Measurements from ENCODE around the gene KLHL2.

DNA sequence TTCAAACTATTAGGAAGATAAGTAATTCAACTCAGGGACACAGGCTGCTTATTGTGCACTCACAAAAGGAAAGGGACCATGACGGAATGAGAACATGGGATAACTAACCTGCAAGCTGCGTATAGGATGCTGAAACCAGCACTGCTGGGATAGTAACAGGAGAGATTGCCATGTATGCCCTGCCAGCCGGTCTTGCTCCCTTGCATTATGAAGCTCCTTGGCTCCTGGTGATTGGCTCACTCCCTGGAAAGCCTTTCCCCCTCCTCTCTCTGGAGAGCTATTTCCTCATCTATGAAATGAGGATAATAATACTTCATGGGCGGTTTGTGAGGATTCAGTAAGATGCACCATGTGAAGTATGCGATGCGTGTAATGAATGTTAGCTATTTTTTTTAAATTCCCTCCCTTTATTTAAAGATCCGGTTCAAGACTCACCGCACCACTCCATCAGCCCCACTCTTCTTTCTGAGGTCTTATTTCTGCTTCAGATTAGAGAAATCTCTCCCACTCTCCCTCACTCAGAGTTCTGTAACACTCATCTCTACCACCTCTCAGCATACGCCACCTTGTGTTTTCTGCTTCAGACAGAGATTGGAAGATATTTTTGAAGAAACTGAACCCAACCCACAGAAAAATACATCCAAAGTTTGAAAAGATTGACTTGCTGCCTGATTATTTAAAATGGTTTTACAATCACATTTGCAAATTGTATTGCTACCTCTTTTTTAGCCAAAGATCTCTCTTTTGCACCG is 138.5 kb downstream of the KLHL2 start:
- TF ChIP-seq, protein P1, sequence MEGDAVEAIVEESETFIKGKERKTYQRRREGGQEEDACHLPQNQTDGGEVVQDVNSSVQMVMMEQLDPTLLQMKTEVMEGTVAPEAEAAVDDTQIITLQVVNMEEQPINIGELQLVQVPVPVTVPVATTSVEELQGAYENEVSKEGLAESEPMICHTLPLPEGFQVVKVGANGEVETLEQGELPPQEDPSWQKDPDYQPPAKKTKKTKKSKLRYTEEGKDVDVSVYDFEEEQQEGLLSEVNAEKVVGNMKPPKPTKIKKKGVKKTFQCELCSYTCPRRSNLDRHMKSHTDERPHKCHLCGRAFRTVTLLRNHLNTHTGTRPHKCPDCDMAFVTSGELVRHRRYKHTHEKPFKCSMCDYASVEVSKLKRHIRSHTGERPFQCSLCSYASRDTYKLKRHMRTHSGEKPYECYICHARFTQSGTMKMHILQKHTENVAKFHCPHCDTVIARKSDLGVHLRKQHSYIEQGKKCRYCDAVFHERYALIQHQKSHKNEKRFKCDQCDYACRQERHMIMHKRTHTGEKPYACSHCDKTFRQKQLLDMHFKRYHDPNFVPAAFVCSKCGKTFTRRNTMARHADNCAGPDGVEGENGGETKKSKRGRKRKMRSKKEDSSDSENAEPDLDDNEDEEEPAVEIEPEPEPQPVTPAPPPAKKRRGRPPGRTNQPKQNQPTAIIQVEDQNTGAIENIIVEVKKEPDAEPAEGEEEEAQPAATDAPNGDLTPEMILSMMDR (IDR thresholded peaks at IDR 0.05): no peak
- TF ChIP-seq POLR2A (IDR thresholded peaks at IDR 0.05): no peak
